NCI-H226 (cell line): ENCODE data around the gene DFFB.

ENCODE experiments used
- DNase-seq: peaks from one replicate; pipeline ENCODE4 v3.0.0-alpha.2; 2015

DFFB gene

DNA sequence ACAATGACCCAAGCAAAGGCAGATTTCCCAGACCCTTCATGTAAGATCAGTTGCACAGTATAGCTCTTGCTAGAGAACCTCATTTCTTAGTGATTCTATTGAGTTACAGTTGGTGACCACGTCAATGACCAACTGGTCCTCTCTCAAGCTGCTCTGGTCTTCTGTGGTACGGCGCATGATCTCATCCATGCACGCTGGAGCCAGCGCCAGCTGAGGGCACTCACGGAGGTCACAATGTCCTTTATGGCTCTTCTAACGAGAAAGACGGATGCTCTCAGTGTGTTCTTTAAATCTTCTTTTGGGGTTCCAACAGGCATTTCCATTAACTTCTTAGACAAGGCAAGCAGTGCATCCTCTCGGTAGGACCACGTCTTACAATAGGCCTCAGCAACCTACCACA is 22.6 kb upstream of the DFFB start:
- no peak for DNase-seq

- no peak for DNase-seq
Observed at GRCh38 chr1:3836421-3836820, 20.9 kb upstream of the DFFB start.

DNA sequence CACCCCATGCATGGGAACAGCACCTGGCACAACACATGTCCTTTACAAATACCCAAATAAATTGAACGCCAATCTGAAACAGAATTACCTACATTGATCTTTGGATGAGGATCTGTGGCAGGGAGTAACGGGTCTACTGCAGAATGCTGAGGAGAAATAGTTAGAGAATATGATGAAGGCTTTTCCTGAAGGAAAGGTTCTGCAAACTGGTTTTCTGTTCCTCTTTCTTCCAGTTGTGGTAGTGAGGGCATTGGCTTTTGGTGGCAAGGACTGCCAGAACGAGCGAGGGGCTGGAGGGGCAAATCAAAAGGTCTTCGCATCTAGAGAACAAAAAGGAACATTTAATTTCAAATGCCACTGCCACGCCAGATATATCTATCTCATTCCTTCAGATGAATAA is 20.1 kb upstream of the DFFB start:
- DNase-seq, result no peak

DNA sequence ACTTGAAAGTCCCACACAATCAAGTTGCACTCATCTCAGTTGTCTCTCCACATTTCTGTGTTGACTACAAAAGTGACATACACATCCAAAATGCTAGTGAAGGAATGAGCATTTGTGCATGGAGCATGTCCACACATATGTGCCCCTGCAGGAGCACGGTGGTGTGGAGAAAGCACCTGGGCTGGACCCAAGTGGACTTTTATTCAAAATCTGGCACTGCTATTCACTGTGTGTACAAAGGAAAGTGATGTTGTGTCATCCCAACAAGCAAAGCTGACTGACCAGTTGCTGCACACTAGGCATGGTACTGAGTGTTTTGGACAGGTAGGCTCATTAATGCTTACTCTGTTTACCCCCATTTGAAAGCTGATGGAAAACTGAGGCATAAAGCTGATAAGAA is 19.6 kb upstream of the DFFB start:
- no peak for DNase-seq

DNA sequence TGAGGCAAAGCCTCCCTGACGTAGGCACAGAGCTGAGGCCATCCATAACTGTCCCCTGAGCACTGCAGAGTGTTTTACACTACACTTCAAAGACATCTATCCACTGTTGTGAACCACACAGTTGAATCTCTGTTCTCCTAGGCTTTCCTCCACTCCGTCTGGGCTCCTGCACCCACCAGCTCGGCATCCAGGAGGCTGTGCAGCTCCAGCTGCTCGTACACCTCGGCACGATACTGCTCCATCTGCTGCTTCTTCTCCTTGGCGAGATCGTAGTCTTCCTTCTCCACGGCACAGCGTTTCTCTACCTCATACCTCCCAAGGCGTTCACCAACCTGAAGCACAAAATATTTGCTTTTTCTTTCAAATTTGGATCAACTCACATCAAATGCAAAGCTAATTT is 18.5 kb upstream of the DFFB start:
- no peak for DNase-seq

GRCh38 chr1:3841491-3841890 is 15.8 kb upstream of the DFFB start:
- no peak for DNase-seq

DNA sequence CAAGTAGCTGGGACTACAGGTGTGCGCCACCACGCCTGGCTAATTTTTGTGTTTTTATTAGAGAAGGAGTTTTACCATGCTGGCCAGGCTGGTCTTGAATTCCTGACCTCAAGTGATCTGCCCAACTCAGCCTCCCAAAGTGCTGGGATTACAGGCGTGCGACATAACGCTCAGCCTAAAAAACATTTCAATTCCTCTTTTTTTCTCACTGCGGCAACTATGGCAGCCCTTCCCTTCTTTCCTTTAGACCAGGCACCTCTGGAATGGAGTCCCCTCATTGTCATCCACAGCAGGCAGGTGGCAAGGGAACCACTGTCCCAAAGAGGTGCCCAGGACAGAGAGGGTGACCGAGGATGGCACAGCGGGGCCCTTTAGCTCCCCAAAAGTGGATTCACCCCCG is 14.4 kb upstream of the DFFB start:
- no peak for DNase-seq

- DNase-seq, result no peak
Observed at GRCh38 chr1:3846541-3846940, 10.7 kb upstream of the DFFB start.

- no peak for DNase-seq
Observed at GRCh38 chr1:3847081-3847480, 10.2 kb upstream of the DFFB start.

DNA sequence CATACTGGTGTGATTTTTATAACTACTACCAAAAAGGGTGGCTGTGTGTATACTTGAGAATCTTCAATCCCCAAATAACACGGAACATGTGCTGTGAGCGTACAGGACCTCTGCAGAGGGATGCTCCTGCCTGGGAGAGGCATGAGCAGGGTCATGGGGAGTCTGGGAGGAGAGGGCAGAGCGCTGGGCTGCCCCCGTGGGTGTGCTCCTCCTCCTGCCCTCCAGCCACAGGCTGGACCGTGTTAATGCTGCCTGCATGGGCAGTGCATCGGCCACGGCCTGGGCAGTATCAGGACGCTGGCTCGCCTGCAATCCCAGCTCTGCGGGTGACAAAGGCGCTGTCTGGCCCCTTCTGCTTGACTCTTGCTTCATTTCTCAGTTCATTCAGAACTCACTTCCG is 6.4 kb upstream of the DFFB start:
- DNase-seq, result no peak

GRCh38 chr1:3851292-3851691 is 6.0 kb upstream of the DFFB start:
- no peak for DNase-seq

DNA sequence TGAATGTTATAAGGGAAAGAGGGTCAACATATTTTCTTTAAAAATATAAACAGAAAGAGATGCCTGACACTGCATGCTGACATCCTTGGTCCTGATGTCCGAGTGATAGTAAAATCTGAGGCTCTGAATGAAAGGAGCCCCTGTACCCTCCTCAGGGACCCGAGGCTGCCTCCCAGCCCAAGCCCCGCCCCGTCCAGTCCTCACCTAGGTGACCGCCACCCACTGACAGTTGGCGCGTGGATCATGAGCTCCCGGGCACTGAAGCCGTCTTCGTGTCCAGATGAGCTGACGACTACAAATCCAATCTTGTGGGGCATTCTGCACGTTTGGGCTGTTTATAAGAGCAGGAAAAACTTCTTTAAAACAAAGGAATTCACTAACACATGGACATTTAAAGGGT is 5.2 kb upstream of the DFFB start:
- no peak for DNase-seq

DNA sequence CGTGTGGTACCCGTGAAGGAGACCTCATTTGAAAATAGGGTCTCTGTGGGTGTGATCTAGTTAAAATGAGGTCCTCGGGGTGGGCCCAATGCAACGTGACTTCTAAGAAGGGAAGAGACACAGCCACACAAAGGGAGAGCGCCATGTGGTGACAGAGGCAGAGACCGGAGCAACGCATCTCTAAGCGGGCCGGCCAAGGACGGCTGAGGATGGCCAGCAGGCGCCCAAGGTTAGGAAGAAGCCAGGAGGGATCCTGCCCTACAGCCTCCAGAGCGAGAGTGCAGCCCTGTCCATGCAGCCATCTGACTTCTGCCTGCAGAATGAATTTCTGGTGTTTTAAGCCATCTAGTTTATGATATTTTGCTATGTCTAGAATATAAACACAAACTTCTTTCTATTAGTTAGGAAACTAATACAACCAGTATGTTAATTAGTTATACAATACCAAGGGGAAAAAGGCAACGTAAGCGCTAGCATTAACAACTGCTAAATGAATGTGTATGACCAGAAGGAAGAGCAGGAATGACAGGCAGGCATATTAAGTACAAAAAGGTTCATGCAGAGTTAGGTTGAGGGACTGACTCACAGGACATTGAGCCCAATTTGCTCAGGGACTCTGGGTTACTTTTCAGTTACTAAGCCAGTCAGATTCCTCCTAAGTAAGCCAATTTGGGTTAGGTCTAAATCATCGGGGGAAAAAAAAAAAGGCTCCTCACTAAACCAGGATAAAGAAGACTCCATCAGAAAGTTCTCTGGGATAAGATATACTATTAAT is 4.4 kb upstream of the DFFB start:
- DNase-seq, result no peak

GRCh38 chr1:3857791-3858129 is 484 bp downstream of the DFFB start:
- no peak for DNase-seq

DNA sequence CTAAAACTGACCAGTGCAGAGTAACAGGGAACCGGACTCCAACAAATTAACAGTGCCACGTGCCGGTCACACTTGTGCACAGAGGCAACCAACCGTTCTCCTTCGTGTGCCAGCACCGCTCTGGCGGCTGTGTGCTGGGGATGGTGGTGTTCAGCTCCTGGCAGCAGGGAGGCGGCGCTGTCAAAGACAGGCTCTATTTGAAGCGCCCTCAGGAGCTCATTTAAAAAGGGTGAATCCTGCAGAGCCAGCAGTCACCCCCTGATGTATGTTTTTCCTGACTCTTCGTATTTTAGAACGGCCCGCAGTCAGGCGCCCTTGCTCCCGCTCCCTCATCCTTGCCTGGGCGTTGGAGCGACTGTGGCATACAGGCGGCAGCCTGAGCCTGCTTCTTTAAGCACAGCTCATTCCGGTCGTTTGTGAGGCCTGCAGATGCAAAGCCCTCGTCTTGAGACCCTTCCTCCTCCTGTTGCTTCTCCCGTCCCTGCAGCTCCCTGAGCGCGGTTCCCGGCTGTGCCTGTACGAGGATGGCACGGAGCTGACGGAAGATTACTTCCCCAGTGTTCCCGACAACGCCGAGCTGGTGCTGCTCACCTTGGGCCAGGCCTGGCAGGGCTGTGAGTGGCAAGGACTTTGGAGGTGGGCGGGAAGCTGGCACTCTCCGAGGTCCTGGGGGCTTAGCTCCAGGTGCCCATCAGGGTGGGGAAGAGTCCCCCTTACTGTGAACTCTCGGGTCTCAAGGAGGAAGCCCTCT is 1.1 kb downstream of the DFFB start:
- DNase-seq, result no peak

DNA sequence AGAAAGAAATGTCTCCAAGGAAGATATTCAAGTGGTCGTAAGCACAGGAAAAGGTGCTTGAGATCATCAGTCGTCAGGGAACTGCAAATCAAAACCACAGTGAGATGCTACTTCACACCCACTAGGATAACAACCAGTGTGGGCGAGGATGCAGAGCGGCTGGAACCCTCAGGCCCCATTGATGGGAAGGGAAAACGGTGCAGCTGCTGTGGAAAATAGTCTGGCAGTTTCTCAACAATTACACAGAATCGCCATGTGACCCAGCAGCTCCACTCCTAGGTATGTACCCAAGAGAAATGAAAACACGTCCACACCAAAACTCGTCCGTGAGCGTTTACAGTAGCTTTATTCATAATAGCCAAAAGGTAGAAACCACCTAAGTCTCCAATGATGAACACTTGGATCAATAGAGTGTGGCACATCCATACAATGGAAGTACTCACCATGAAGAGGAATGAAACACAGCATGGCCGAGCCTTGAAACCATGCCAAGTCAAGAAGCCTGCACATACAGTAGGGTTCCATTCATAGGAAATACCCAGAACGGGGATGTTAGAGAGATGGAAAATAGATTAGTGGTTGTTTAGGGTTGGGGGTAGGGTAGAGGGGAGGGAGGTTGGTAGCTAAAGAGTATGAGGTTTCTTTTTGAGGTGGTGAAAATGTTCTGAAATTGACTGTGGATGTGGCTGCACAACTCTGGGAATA is 6.1 kb downstream of the DFFB start:
- DNase-seq, result no peak

DNA sequence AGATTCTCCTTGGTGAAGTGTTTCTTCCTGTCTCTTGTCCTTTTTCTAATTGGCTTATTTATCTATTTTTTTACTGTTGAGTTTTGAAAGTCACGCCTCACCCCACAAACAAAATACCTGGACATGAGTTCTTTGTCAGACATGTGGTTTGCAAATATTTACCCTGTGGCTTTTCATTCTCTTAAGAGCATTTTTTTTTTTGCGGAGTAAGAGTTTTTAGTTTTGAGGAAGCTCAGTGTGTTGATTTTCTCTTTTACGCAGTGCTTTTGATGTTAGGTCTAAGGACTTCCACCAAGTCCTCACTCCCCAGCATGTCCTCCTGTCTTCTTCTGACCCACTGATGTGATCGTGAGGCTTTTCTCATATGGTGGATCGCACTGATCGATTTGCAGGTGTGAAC is 7.6 kb downstream of the DFFB start:
- no peak for DNase-seq

- DNase-seq, result no peak
Observed at GRCh38 chr1:3865606-3866160, 8.4 kb downstream of the DFFB start.

- DNase-seq, result no peak
Observed at GRCh38 chr1:3868464-3869006, 11.3 kb downstream of the DFFB start.

- no peak for DNase-seq
Observed at GRCh38 chr1:3869751-3870301, 12.6 kb downstream of the DFFB start.

GRCh38 chr1:3871451-3871805 is 14.2 kb downstream of the DFFB start:
- no peak for DNase-seq

GRCh38 chr1:3872546-3872945 is 15.3 kb downstream of the DFFB start:
- DNase-seq, result no peak

- no peak for DNase-seq
Observed at GRCh38 chr1:3874736-3875135, 17.5 kb downstream of the DFFB start.
